Measurements from ENCODE around the gene BEAN1. TPM values are rescaled to one million over a fixed set of nuclear protein-coding genes. Genes with fewer than 3 reads are reported as not detected.

BEAN1 gene
- polyA plus RNA-seq, 1 donor from 2014 or later = 0.16 TPM

- Histone ChIP-seq H4K20me1 (ENCODE audit: insufficient read depth) (no peaks in the 10 kb centered on the region), H3K79me2 (replicated peaks; ENCODE audit: insufficient read depth, low read length) (no peaks in the 10 kb centered on the region), H3K27me3 (ENCODE audit: insufficient read depth, low read depth, low read length) (no peaks in the 10 kb centered on the region), H3K4me3 (ENCODE audit: low read length) (no peak overlapping the region), H2AFZ (ENCODE audit: low read depth, low read length) (no peak overlapping the region), H3K9me2 (ENCODE audit: insufficient read depth, low read length) (no peaks in the 10 kb centered on the region), H3F3A (ENCODE audit: insufficient read depth, low read length, poor library complexity, severe bottlenecking) (no peaks in the 10 kb centered on the region), H3K4me2 (ENCODE audit: low read length) (no peak overlapping the region), H3K9ac (ENCODE audit: low read length) (no peak overlapping the region), H3K36me3 (ENCODE audit: insufficient read depth, low read length) (no peaks in the 10 kb centered on the region), H3K27ac (ENCODE audit: low read length) (no peak overlapping the region), H3K9me3 (ENCODE audit: low read length) (no peaks in the 10 kb centered on the region)
- no peak for TF ChIP-seq SMC3 (conservative IDR thresholded peaks at IDR 0.05; ENCODE audit: poor library complexity)
- no peak for TF ChIP-seq EZH2 (IDR thresholded peaks at IDR 0.05; ENCODE audit: borderline replicate concordance, insufficient read depth, low read length, poor library complexity, severe bottlenecking)
- TF ChIP-seq TAF1 (IDR thresholded peaks at IDR 0.05; ENCODE audit: low read depth) = no peak
- no peak for TF ChIP-seq MXI1 (conservative IDR thresholded peaks at IDR 0.05; ENCODE audit: poor library complexity, severe bottlenecking)
- TF ChIP-seq REST (IDR thresholded peaks at IDR 0.05; ENCODE audit: borderline replicate concordance) = no peak
- no peak for TF ChIP-seq EP300 (conservative IDR thresholded peaks at IDR 0.05; ENCODE audit: poor library complexity, severe bottlenecking)
- TF ChIP-seq CTCF (IDR thresholded peaks at IDR 0.05; ENCODE audit: poor library complexity, severe bottlenecking) = no peak
- no peak for TF ChIP-seq POLR2AphosphoS5 (IDR thresholded peaks at IDR 0.05)
These were observed 31.2 kb downstream of the BEAN1 start for GRCh38 chr16:66458292-66458691.

- H3F3A ChIP-seq (ENCODE audit: insufficient read depth, low read length, poor library complexity, severe bottlenecking) = no peaks in the 10 kb centered on the region
- no peaks in the 10 kb centered on the region for H3K27me3 ChIP-seq (ENCODE audit: insufficient read depth, low read depth, low read length)
- no peaks in the 10 kb centered on the region for H4K20me1 ChIP-seq (ENCODE audit: insufficient read depth)
- H3K27ac ChIP-seq (ENCODE audit: low read length) = no peak overlapping the region
- no peak overlapping the region for H3K4me2 ChIP-seq (ENCODE audit: low read length)
- H3K9ac ChIP-seq (ENCODE audit: low read length) = no peak overlapping the region
- no peaks in the 10 kb centered on the region for H3K36me3 ChIP-seq (ENCODE audit: insufficient read depth, low read length)
- no peaks in the 10 kb centered on the region for H3K9me2 ChIP-seq (ENCODE audit: insufficient read depth, low read length)
- H3K79me2 ChIP-seq (replicated peaks; ENCODE audit: insufficient read depth, low read length) = no peaks in the 10 kb centered on the region
- H2AFZ ChIP-seq (ENCODE audit: low read depth, low read length) = no peak overlapping the region
- TF ChIP-seq MXI1 (conservative IDR thresholded peaks at IDR 0.05; ENCODE audit: poor library complexity, severe bottlenecking) (no peak), REST (IDR thresholded peaks at IDR 0.05; ENCODE audit: borderline replicate concordance) (no peak), EZH2 (IDR thresholded peaks at IDR 0.05; ENCODE audit: borderline replicate concordance, insufficient read depth, low read length, poor library complexity, severe bottlenecking) (no peak), RAD21 (conservative IDR thresholded peaks at IDR 0.05) (no peak)
- H3K4me3 ChIP-seq (ENCODE audit: low read length) = no peak overlapping the region
- no peaks in the 10 kb centered on the region for H3K9me3 ChIP-seq (ENCODE audit: low read length)
These were observed 31.8 kb downstream of the BEAN1 start for GRCh38 chr16:66458853-66459252.
